Measurements from ENCODE around the gene PAQR5. TPM values are rescaled to one million over a fixed set of nuclear protein-coding genes. Genes with fewer than 3 reads are reported as not detected.
"Not testable (repeated sequence)": the region's sequence is repeated elsewhere in the genome, so short reads cannot be mapped to it uniquely, and the experiment has no call there.

PAQR5 gene
- polyA plus RNA-seq, 4 donors: 0.90 to 33.3 (median 31.8) TPM

- DNase-seq (ENCODE audit: low read depth in 4 of 4, low spot score in 3 of 4): no peak
These were observed 5.8 kb upstream of the PAQR5 start for GRCh38 chr15:69292826-69293420.

- DNase-seq (ENCODE audit: low read depth in 4 of 4, low spot score in 3 of 4): no peak
These were observed 4.7 kb upstream of the PAQR5 start for GRCh38 chr15:69293741-69294615.

GRCh38 chr15:69296606-69297005, 2.1 kb upstream of the PAQR5 start:
- no peak for DNase-seq (ENCODE audit: low read depth in 4 of 4, low spot score in 3 of 4)

- DNase-seq (ENCODE audit: low read depth in 4 of 4, low spot score in 3 of 4): no peak
These were observed 914 bp upstream of the PAQR5 start for GRCh38 chr15:69297642-69298353.

GRCh38 chr15:69298354-69298696, 387 bp upstream of the PAQR5 start:
- no peak for DNase-seq (ENCODE audit: low read depth in 4 of 4, low spot score in 3 of 4)

- DNase-seq (ENCODE audit: low read depth in 4 of 4, low spot score in 3 of 4): no peak
These were observed 757 bp downstream of the PAQR5 start for GRCh38 chr15:69299451-69299886.

GRCh38 chr15:69299943-69300588, 1.4 kb downstream of the PAQR5 start:
- DNase-seq (ENCODE audit: low read depth in 4 of 4, low spot score in 3 of 4): no peak

- not testable (repeated sequence) for DNase-seq (ENCODE audit: low read depth in 4 of 4, low spot score in 3 of 4)
These were observed 2.4 kb downstream of the PAQR5 start for GRCh38 chr15:69301101-69301500.

- not testable (repeated sequence) for DNase-seq (ENCODE audit: low read depth in 4 of 4, low spot score in 3 of 4)
These were observed 3.4 kb downstream of the PAQR5 start for GRCh38 chr15:69302087-69302486.

- DNase-seq (ENCODE audit: low read depth in 4 of 4, low spot score in 3 of 4): no peak
These were observed 4.2 kb downstream of the PAQR5 start for GRCh38 chr15:69302929-69303328.

GRCh38 chr15:69303337-69304181, 4.8 kb downstream of the PAQR5 start:
- no peak for DNase-seq (ENCODE audit: low read depth in 4 of 4, low spot score in 3 of 4)

- DNase-seq (ENCODE audit: low read depth in 4 of 4, low spot score in 3 of 4): no peak
These were observed 5.5 kb downstream of the PAQR5 start for GRCh38 chr15:69304182-69304545.

- no peak for DNase-seq (ENCODE audit: low read depth in 4 of 4, low spot score in 3 of 4)
These were observed 6.7 kb downstream of the PAQR5 start for GRCh38 chr15:69305204-69305931.

GRCh38 chr15:69305933-69306568, 7.3 kb downstream of the PAQR5 start:
- DNase-seq (ENCODE audit: low read depth in 4 of 4, low spot score in 3 of 4): no peak

- no peak for DNase-seq (ENCODE audit: low read depth in 4 of 4, low spot score in 3 of 4)
These were observed 9.2 kb downstream of the PAQR5 start for GRCh38 chr15:69307939-69308338.

- DNase-seq (ENCODE audit: low read depth in 4 of 4, low spot score in 3 of 4): no peak
These were observed 10.2 kb downstream of the PAQR5 start for GRCh38 chr15:69308949-69309348.

GRCh38 chr15:69311319-69311721, 12.6 kb downstream of the PAQR5 start:
- no peak for DNase-seq (ENCODE audit: low read depth in 4 of 4, low spot score in 3 of 4)

- DNase-seq (ENCODE audit: low read depth in 4 of 4, low spot score in 3 of 4): no peak
These were observed 14.8 kb downstream of the PAQR5 start for GRCh38 chr15:69313432-69314000.

GRCh38 chr15:69314131-69314530, 15.4 kb downstream of the PAQR5 start:
- DNase-seq (ENCODE audit: low read depth in 4 of 4, low spot score in 3 of 4): no peak

All from left renal pelvis (tissue), 4 donors.